Lower leg skin (tissue), 3 donors: ENCODE data around the gene WDR1.

Source experiments
- POLR2A ChIP-seq, 2 donors: fragments of 450-650 bp; IDR thresholded peaks; one replicate each; pipeline ENCODE4 v1.6.1; 2016 to 2017; ENCODE audit warnings: antibody characterized with exemption in 2 of 2, mild to moderate bottlenecking in 1 of 2, moderate library complexity in 1 of 2
- TF ChIP-seq, protein P1 (sequence below), 3 donors: fragments of 450-650 bp; IDR thresholded peaks; one replicate each; pipeline ENCODE4 v1.5.1; 2016; ENCODE audit warnings: antibody characterized with exemption in 3 of 3, mild to moderate bottlenecking in 3 of 3, moderate library complexity in 2 of 3

DNA sequence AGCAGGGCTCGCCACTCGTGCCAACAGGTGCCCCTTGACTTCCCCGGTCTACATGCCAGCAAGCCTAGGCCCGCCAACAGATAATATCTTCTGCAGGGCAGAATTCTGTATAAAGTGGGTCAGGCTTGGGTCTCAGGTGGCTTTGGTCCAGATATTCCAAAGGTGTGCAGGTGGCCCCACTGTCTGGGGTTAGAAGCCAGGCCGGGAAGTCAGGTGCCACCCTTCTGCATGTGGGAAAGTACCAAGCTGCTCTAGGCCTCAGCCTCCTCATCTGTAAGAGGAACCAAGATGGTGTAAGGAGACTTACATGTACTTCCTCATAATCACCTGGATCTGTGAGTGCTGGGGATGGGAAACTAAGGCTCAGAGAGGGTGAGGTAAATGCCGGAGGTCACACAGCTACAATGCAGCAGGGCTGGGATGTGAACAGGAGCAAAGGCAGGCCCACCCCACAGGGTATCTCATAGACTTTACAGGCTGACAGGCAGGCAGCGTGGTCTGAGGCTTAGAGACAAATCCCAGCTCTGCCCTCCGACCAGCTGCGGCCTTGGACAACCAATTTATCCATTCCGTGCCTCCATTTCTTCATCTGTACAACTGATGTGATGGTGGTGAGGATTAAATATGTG is 35.9 kb downstream of the WDR1 start:
- TF ChIP-seq, protein P1, sequence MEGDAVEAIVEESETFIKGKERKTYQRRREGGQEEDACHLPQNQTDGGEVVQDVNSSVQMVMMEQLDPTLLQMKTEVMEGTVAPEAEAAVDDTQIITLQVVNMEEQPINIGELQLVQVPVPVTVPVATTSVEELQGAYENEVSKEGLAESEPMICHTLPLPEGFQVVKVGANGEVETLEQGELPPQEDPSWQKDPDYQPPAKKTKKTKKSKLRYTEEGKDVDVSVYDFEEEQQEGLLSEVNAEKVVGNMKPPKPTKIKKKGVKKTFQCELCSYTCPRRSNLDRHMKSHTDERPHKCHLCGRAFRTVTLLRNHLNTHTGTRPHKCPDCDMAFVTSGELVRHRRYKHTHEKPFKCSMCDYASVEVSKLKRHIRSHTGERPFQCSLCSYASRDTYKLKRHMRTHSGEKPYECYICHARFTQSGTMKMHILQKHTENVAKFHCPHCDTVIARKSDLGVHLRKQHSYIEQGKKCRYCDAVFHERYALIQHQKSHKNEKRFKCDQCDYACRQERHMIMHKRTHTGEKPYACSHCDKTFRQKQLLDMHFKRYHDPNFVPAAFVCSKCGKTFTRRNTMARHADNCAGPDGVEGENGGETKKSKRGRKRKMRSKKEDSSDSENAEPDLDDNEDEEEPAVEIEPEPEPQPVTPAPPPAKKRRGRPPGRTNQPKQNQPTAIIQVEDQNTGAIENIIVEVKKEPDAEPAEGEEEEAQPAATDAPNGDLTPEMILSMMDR (IDR thresholded peaks at IDR 0.05) = no peak
- no peak for TF ChIP-seq POLR2A (IDR thresholded peaks at IDR 0.05)
